ENCODE data around the gene NUDT19. TPM values are rescaled to one million over a fixed set of nuclear protein-coding genes. Genes with fewer than 3 reads are reported as not detected.
A peak's percentile ranks its signal among the peaks of the same experiment; 100 is the strongest.
"Not testable (repeated sequence)": the region's sequence is repeated elsewhere in the genome, so short reads cannot be mapped to it uniquely, and the experiment has no call there.

Gene NUDT19
- 10 to 100 TPM; 11.4 to 12.2 (median 12.1) TPM for polyA plus RNA-seq (ENCODE audit: insufficient read length in 4 of 4)

GRCh38 chr19:32691291-32691951 is at the start of gene NUDT19:
TSS of gene NUDT19 (plus strand) at chr19:32691821. CDS start at chr19:32691961, 140 bp downstream.
- DNase-seq (ENCODE audit: low read depth in 4 of 4, low spot score in 2 of 4) = peak in 3 of 4 donors; percentile 50 to 73 (median 68)

GRCh38 chr19:32642771-32643170 is 48.9 kb upstream of the NUDT19 start:
- DNase-seq (ENCODE audit: low read depth in 4 of 4, low spot score in 2 of 4) = no peak

GRCh38 chr19:32646556-32646955 is 45.1 kb upstream of the NUDT19 start:
- DNase-seq (ENCODE audit: low read depth in 4 of 4, low spot score in 2 of 4) = no peak

GRCh38 chr19:32647361-32647760 is 44.3 kb upstream of the NUDT19 start:
- no peak for DNase-seq (ENCODE audit: low read depth in 4 of 4, low spot score in 2 of 4)

GRCh38 chr19:32649751-32650150 is 41.9 kb upstream of the NUDT19 start:
- DNase-seq (ENCODE audit: low read depth in 4 of 4, low spot score in 2 of 4) = no peak

- DNase-seq (ENCODE audit: low read depth in 4 of 4, low spot score in 2 of 4) = no peak
These were observed 41.0 kb upstream of the NUDT19 start for GRCh38 chr19:32650671-32651070.

GRCh38 chr19:32651729-32652140 is 39.9 kb upstream of the NUDT19 start:
- no peak for DNase-seq (ENCODE audit: low read depth in 4 of 4, low spot score in 2 of 4)

GRCh38 chr19:32652331-32652730 is 39.3 kb upstream of the NUDT19 start:
- DNase-seq (ENCODE audit: low read depth in 4 of 4, low spot score in 2 of 4) = not testable (repeated sequence)

GRCh38 chr19:32652894-32653598 is 38.6 kb upstream of the NUDT19 start:
- DNase-seq (ENCODE audit: low read depth in 4 of 4, low spot score in 2 of 4) = no peak

- DNase-seq (ENCODE audit: low read depth in 4 of 4, low spot score in 2 of 4) = no peak
These were observed 38.1 kb upstream of the NUDT19 start for GRCh38 chr19:32653599-32653915.

- not testable (repeated sequence) for DNase-seq (ENCODE audit: low read depth in 4 of 4, low spot score in 2 of 4)
These were observed 35.2 kb upstream of the NUDT19 start for GRCh38 chr19:32656379-32656778.

- no peak for DNase-seq (ENCODE audit: low read depth in 4 of 4, low spot score in 2 of 4)
These were observed 33.5 kb upstream of the NUDT19 start for GRCh38 chr19:32658075-32658474.

- DNase-seq (ENCODE audit: low read depth in 4 of 4, low spot score in 2 of 4) = no peak
These were observed 33.1 kb upstream of the NUDT19 start for GRCh38 chr19:32658527-32658926.

- no peak for DNase-seq (ENCODE audit: low read depth in 4 of 4, low spot score in 2 of 4)
These were observed 30.3 kb upstream of the NUDT19 start for GRCh38 chr19:32661318-32661717.

GRCh38 chr19:32662186-32662585 is 29.4 kb upstream of the NUDT19 start:
- DNase-seq (ENCODE audit: low read depth in 4 of 4, low spot score in 2 of 4) = no peak

GRCh38 chr19:32666084-32666483 is 25.5 kb upstream of the NUDT19 start:
- DNase-seq (ENCODE audit: low read depth in 4 of 4, low spot score in 2 of 4) = no peak

GRCh38 chr19:32669310-32669709 is 22.3 kb upstream of the NUDT19 start:
- no peak for DNase-seq (ENCODE audit: low read depth in 4 of 4, low spot score in 2 of 4)

GRCh38 chr19:32671883-32672593 is 19.6 kb upstream of the NUDT19 start:
- DNase-seq (ENCODE audit: low read depth in 4 of 4, low spot score in 2 of 4) = no peak

GRCh38 chr19:32672841-32673240 is 18.8 kb upstream of the NUDT19 start:
- DNase-seq (ENCODE audit: low read depth in 4 of 4, low spot score in 2 of 4) = no peak

- no peak for DNase-seq (ENCODE audit: low read depth in 4 of 4, low spot score in 2 of 4)
These were observed 18.0 kb upstream of the NUDT19 start for GRCh38 chr19:32673573-32673972.

GRCh38 chr19:32674153-32674930 is 17.3 kb upstream of the NUDT19 start:
- no peak for DNase-seq (ENCODE audit: low read depth in 4 of 4, low spot score in 2 of 4)

All from left renal cortex interstitium (tissue), 4 donors.